HG03060 (cell line): Measurements from ENCODE around the gene ZNF710.
A peak's percentile ranks its signal among the peaks of the same experiment; 100 is the strongest.
"Not testable (repeated sequence)": the region's sequence is repeated elsewhere in the genome, so short reads cannot be mapped to it uniquely, and the experiment has no call there.

Experiments
- ATAC-seq: cut with Tn5 transposase; IDR thresholded peaks from one replicate; pipeline ENCODE4 v1.9.1; 2021; ENCODE audit warnings: low read depth, moderate number of reproducible peaks; ENCODE audit not compliant: unreplicated experiment

The ZNF710 gene

GRCh38 chr15:90055182-90055581 lies 54.1 kb downstream of the ZNF710 start:
- ATAC-seq: no peak

GRCh38 chr15:90056529-90056928 lies 55.4 kb downstream of the ZNF710 start:
- no peak for ATAC-seq

- no peak for ATAC-seq
Observed at GRCh38 chr15:90058308-90058707, 57.2 kb downstream of the ZNF710 start.

GRCh38 chr15:90058775-90059174 lies 57.7 kb downstream of the ZNF710 start:
- ATAC-seq: no peak

GRCh38 chr15:90059208-90059985 lies 58.3 kb downstream of the ZNF710 start:
- peak; percentile 75 for ATAC-seq

- ATAC-seq: no peak
Observed at GRCh38 chr15:90060797-90061196, 59.7 kb downstream of the ZNF710 start.

GRCh38 chr15:90062023-90062442 lies 60.9 kb downstream of the ZNF710 start:
- no peak for ATAC-seq

- ATAC-seq: no peak
Observed at GRCh38 chr15:90062462-90062932, 61.4 kb downstream of the ZNF710 start.

GRCh38 chr15:90062973-90063769 lies 62.0 kb downstream of the ZNF710 start:
- no peak for ATAC-seq

- no peak for ATAC-seq
Observed at GRCh38 chr15:90063770-90064247, 62.7 kb downstream of the ZNF710 start.

- ATAC-seq: no peak
Observed at GRCh38 chr15:90064911-90065681, 64.0 kb downstream of the ZNF710 start.

- ATAC-seq: no peak
Observed at GRCh38 chr15:90065682-90066049, 64.5 kb downstream of the ZNF710 start.

- no peak for ATAC-seq
Observed at GRCh38 chr15:90067181-90067952, 66.2 kb downstream of the ZNF710 start.

GRCh38 chr15:90067953-90068606 lies 67.0 kb downstream of the ZNF710 start:
- no peak for ATAC-seq

GRCh38 chr15:90070623-90071022 lies 69.5 kb downstream of the ZNF710 start:
- not testable (repeated sequence) for ATAC-seq

- ATAC-seq: no peak
Observed at GRCh38 chr15:90071220-90071807, 70.2 kb downstream of the ZNF710 start.

- no peak for ATAC-seq
Observed at GRCh38 chr15:90072978-90073640, 72.0 kb downstream of the ZNF710 start.

- no peak for ATAC-seq
Observed at GRCh38 chr15:90074023-90074422, 72.9 kb downstream of the ZNF710 start.

GRCh38 chr15:90074916-90075315 lies 73.8 kb downstream of the ZNF710 start:
- no peak for ATAC-seq
